Measurements from ENCODE around the gene COPS9.

The COPS9 gene

DNA sequence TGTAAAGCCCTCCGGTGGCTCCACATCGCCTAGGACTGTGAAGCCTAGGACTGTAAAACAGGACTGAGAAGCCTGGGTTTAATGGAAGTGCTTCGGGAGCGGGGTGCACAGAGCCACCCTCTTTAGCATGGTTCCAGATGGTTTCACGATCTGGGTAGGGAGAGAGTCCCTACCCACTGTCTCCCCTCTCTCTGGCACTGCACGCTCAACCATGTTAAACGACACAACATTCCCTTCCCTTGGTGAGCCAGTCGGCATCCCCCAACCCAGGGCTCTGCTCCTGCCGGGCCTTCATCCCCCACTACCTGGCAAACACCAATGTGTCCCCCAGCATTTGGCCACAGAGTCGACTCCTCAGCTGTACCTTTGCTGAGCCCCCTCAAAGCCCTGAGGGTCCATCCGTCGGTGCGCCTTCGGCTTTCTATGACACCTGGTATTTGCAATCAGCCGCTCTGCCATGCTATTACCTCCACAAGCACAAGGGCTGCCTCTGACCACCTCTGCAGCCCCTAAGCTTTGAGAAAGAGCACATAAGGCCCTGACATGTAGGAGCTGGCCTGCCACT, 1.1 kb downstream of the COPS9 start:
- DNase-seq (ENCODE audit: low spot score): no peak

DNA sequence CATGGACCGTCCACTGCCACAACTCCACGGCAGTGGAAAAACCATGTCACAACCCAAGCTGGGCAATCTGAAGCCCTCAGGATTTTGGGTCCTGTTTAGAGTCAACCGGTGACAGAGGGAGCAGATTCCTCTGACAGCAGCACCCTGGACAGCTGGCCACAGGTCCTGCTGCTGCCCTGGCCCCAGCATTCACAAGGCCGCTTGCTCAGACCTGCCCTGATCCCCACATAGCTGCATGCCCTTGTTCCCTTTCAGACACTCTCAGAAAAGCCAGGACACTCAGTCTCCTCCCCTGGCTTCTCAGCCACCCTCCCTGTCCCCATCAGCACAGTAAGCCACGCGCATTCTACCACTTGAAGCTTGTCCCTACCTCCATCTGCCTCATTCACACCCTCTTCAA, 1.6 kb downstream of the COPS9 start:
- no peak for DNase-seq (ENCODE audit: low spot score)

GRCh38 chr2:240133401-240133800, 2.7 kb downstream of the COPS9 start:
- no peak for DNase-seq (ENCODE audit: low spot score)

DNA sequence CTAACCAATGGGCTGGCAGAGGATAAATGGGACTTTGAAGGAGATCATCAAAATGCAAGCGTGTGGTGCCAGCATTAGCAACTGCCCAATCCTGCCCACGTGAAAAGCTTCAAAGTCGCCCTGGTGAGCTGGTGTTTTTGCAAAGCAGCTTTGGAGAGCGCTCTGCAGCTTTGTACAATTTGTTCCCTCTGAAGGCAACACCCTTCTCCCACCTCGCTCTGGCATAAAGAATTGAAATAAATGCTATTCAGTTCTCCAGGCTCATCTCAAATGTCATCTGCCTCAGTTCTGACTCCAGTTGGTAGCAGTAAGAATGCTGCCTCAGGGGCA, 3.5 kb downstream of the COPS9 start:
- no peak for DNase-seq (ENCODE audit: low spot score)

DNA sequence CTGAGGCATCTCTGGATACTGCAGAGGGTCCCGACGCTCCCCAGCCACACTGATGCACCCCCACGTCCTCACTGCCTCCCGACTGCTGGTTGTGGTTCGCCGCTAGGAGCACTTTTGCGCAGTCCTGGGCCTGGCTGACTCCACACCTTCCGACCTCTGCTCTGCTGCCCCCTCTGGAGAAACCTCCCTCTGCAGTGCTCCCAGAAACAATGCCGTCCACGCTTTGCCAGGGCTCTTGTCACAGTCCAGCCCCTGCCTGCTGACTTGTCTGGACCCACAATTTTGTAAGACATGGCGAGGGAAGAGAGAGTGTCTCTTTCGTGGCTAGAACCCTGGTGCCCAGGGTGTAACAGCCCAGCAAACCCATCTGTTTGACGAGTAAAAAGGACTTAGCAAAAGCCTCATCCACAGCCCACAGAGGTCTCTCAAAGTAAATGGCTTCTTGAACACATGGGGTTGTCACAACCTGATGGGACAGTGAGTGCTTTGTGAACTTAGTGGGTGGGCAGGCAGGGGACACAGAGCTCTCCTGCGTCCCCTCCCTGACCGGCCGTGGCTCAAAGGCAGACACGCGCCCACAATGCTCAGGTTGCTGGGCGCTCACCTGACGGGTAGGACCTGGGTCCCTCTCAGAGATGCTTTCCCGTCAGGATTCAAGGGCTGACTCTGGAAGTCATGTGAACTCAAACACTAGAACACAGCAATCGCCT, 4.0 kb downstream of the COPS9 start:
- DNase-seq (ENCODE audit: low spot score): no peak

DNA sequence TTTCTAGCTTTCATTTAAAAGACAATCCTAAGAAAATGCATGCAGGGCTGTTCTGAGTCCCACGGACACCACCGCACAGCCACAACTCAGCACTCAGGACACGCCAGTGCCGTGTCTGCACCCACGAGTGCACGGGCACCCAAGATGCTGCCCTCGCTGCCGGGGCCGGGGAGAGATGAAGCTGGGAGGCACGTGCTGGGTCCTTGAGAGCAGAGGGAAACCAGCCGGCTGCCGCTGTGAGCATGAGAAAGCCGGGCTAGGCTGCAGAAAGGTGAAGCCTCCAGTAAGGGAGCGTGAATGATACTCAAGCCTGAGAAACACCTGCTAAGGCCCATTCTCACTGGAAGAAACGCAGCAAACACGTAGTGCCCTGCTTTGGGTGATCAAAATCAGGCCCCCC, 4.8 kb downstream of the COPS9 start:
- DNase-seq (ENCODE audit: low spot score): no peak

DNA sequence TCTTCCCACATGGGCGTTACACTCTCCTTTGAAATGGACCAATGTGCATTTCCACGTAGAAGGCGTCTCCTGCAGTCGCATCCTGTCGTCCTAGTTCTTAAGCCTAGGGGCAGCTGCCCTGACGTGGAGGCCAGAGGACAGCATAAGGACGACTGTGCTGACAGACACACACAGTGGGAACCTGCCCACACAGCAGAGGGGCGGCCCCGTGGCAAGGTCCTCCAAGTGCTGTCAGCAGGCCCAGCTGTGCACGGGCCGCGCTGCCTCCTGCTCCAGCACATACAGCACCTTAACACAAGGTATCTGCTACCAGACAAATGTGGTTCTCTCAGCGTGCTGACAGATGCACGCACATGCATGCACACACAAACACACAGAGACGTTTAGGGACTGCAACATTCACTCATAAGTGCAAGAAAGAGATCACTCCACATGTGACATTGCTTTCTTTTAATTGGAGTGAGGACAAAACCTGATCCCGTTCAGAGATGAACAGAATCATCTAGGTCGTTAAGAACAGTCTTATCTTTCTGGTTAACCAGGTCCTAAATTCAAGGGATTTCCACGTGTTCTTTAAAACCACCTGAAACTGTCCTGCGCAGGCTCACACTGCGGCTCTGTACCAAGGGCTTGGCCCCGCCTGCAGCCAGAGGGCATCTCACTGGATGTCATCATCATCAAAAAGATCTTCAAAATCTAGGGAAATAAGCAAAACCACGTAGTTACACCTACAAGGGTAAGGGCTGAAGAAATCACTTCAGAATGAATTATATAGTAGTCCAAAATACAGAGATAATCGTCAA, 5.5 kb downstream of the COPS9 start:
- DNase-seq (ENCODE audit: low spot score): no peak

GRCh38 chr2:240129731-240130392, 6.2 kb downstream of the COPS9 start:
- DNase-seq (ENCODE audit: low spot score): no peak

DNA sequence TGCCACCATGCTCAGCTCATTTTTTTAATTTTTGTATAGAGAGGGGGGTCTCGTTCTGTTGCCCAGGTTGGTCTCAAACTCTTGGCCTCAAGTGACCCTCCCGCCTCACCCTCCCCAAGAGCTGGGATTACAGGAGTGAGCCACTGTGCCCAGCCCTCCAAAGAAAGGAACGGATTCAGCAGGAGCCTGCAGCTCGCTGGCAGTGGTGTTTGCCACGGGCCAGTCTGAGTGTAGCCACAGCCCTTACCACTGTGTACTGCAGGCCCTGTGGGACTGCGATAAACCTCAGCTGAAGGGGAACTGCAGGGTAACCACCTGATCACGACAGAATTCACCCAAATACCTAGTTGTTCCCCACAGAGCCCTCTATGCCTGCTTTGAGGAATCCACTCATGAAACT, 6.8 kb downstream of the COPS9 start:
- DNase-seq (ENCODE audit: low spot score): no peak

DNA sequence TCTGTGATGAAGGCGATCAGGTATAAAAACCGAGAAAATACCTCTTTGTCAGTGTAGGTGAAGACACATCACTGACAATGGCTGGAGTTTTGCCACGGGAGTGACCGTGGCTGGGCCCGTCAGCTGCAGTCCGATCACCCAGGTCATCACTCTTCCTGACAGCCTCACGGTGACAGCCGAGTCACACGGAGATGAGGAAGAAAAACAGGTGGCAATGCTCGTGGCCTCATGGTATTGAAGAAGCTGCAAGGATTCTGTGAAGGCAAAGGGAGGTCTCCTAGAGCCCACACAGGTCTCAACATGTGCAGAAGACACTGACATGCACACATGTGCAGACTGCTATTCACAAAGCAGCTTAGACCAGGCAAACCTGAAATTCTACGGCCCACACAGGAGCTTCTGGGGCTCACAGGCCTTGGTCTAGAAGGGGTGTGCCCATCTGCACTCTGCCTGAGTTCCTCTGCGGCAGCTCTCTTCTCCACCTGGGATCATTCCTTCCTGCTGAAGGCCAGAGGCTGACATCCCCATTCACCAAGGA, 7.4 kb downstream of the COPS9 start:
- DNase-seq (ENCODE audit: low spot score): no peak

DNA sequence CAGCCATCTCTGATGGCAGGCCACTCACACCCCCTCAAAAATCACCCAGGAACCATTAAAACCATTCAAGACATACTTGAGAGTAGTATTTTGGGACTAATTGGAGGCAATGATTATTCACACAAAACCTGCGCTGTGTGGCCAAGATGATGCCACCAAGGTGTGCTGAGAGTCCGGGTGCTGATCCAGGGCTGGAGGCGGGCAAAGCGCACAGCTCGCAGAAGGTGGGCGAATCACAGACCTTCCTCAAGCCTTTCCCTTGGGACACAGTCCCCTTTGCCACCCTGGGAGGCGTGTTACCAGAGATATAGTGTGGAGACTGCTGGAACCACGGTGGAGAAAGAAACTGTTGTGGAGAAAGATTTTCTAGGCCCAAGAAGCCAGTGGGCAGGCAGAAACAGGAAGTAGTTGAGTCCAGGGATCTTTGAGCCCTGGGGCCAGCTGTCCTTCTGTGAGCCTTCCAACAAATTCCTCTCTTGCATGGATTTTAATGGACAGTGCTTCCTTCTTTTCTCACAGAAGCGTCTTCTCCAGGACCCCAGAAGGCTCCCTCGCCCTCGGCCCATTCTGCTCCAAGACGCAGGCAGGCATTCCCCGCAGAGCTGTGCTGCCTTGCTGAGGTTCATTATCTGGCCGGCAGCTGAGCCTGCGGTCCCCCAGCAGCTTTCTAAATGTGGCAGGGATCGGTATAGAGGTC, 8.0 kb downstream of the COPS9 start:
- no peak for DNase-seq (ENCODE audit: low spot score)

DNA sequence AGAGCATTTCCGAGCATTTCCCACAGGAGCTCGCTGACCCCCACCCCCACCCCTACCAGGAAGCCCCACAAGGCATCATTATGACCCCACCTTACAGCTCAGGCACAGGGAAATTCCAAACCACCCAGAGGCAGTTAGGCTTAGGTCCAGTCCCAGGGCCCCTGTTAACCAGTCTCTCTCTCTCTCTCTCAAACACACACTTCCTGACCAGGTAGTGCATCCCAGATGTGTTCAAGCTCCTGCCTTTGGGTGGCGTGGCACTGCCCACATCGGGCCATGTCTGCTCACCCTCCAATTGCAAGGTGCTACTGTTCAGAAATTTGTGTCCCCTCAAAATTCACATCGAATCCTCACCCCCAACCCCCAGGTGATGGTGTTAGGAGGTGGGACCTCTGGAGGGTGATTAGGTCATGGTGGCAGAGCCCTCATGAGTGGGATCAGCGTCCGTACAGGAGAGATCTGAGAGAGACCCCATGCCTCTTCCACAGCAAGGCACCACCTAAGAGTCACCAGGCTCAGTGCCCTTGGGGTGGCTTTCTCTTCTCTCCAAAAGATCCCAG, 8.8 kb downstream of the COPS9 start:
- DNase-seq (ENCODE audit: low spot score): no peak

GRCh38 chr2:240126731-240127130, 9.4 kb downstream of the COPS9 start:
- DNase-seq (ENCODE audit: low spot score): no peak

- no peak for DNase-seq (ENCODE audit: low spot score)
Observed at GRCh38 chr2:240125742-240126141, 10.4 kb downstream of the COPS9 start.

DNA sequence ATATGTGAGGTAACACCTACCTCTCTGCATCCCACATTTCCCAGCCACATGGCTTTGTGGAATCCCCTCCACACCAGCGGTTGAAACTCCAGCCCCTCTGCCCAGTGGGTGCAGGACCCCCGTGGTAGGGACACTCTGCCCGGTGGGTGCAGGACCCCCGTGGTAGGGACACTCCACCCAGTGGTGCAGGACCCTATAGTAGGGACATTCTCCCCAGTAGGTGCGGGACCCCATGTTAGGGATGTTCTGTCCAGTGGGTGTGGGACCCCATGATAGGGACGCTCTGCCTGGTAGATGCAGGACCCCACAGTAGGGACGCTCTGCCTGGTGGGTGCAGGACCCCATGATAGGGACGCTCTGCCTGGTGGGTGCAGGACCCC, 11.5 kb downstream of the COPS9 start:
- DNase-seq (ENCODE audit: low spot score): no peak

GRCh38 chr2:240123821-240124650, 12.1 kb downstream of the COPS9 start:
- DNase-seq (ENCODE audit: low spot score): no peak

- no peak for DNase-seq (ENCODE audit: low spot score)
Observed at GRCh38 chr2:240121675-240122074, 14.4 kb downstream of the COPS9 start.

DNA sequence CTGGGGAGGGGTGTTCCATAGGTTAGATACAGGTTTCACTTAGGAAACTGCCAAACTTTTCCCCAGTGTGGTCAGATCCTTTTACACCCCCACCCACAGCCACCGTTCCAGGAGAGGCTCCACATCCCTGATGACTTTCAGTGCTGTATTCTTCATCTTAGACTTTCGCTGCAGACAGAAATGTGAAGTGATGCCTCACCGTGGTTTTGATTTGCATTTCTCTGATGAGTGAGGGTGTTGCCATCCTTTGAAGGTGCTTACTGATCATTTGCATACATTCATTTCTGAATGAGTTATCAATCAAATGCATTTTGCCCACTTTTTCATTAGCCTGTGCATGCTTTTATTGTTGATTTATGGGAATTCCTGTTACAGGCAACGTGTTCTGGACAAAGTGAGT, 14.9 kb downstream of the COPS9 start:
- DNase-seq (ENCODE audit: low spot score): no peak

- no peak for DNase-seq (ENCODE audit: low spot score)
Observed at GRCh38 chr2:240114233-240114632, 21.9 kb downstream of the COPS9 start.

DNA sequence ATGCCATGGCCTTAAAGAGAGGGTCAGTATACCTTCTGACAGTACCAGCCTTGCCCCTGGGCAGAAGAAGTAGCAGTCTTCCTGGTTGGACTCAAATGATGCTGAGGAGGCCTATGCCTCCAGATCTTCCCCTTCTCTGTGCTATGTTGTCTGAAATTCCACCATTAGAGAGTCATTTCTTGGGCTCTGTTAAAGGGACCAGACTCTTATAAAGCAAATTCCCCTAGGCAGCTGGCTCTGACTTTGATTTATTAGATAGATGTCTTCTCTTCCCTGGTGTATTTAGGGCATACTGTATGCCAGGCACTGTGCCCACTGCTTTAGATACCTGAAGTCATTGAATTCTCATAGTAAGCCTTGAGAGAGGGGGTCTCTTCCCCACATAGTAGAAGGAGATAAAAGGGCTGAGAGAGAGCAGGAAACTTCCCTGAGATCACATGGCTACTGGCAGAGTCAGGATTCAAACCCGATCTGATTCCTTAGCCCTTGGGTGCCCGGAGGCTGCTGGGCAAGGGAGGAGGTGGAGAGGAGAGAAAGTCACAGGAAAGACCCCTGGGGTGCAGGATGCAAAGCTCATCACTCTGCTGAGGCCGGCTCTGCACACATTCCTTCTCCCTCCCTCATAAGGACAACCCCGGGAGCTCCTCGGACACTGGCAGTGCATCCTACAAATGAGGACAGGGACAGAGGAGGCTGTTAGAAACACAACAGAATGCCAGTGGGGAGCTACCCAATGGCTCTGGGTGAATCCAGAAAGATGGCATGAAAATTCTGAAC, 23.0 kb downstream of the COPS9 start:
- no peak for DNase-seq (ENCODE audit: low spot score)

Data from SK-N-DZ (cell line).